Stimulated activated CD4-positive, alpha-beta T cell treated with anti-CD3 and anti-CD28 coated beads, Interleukin-2, amount 100 ng/mL, for 48 hours (primary cell): ENCODE measurements around the gene CRTC2.

ENCODE experiments used
- DNase-seq, 2 donors: peaks; one replicate each; pipeline ENCODE4 v3.0.0-alpha.2; 2020

The CRTC2 gene

DNA sequence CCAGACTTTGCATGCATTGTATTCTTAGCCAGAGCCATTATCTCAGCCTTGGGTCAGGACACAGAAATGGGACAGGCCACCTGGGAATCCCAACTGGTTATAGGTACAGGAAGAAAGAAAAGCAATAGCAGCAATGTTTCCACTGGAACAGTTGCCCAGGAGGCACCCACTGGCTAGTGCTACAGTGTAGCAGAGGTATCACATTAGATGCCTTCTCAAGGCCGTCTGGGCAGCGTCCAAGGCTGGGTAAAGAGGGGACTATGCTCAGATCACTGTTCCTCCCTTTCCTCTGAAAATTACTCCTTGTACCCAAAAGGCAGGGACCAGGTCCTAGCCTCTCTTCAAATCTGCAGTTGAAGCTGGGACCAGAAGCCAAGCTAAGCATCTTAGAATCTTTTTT, 11.9 kb upstream of the CRTC2 start:
- DNase-seq, result no peak

DNA sequence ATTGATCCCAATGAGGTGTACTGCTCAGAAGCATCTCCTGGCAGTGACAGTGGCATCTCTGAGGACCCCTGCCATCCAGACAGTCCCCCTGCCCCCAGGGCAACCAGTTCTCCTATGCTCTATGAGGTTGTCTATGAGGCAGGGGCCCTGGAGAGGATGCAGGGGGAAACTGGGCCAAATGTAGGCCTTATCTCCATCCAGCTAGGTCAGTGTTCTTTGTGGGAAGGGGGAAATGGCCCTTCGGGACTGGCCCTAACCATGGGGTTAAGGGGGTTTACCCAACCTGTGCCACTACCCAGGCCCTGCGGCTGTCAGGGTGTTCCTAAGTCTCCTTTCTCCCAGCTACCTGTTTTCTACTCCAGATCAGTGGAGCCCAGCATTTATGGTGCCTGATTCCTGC, 10.6 kb upstream of the CRTC2 start:
- no peak for DNase-seq

DNA sequence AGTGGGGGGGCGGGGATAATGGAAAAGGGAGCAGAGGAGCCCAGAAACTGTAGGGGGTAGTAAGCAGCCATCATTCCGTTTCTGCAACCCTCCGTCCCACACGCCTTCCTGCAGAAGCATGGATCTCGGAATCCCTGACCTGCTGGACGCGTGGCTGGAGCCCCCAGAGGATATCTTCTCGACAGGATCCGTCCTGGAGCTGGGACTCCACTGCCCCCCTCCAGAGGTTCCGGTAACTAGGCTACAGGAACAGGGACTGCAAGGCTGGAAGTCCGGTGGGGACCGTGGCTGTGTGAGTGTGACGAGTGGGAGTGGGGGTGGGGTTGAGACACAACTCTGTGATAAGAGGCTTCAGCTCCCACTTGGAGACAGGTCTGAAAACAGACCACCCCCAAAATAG, 10.0 kb upstream of the CRTC2 start:
- DNase-seq, result no peak

DNA sequence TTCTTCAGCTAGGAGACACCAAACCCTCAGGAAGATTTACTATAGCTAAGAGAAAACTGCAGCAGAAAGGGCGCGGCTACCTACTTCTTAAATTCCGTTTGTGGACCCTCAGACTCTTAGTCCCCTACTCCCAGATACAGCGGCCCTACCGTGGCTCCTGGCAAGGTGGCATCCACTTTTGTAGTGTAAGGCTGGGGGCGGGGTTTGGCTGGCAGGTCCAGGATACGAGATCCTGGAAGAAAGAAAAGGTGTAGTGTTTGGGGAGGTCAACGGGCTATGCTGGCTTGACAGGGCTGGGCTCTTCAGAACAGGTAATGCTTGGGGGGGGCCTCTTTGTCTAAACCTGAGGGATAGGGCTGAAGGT, 9.6 kb upstream of the CRTC2 start:
- DNase-seq, result no peak

DNA sequence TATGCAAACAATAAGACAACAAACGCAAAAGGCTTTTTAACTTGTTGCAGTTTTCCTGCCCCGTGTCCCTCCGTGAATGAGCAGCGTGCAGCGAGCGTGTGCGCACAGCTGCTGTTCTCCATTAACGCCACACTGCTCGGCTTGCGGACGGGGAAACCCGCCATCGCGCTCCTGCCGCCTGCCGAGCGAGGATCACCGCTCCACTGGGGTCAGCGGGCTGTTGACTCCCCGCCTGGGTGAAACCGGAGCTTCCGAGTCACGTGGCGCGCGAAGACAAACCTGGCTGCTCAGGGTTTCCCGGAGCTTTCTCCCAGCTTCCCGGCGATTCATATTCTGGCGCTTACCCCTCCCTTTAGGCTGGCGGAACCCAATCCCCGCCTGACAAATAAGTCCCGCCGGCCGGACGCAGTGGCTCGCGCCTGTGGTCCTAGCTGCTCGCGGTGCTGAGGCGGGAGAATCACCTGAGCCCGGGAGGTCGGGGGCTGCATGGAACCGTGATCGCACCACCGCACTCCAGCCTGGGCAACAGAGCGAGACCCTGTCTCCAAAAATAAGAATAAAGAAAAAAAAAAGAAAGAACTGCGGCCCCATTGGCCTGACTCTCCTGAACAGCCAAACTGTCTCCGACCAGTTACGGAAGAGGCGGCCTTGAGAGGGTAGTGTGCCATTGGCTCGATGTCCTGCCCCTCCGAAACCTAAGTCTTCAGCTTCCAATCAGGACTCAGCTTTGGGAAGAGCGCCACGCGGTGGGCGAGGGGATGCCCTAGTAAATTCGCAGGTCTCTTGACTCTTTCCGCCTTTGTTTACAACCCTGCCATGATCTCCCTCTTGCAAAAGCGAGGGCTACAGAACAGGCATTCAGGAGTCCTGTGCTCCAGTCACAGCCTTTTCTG, 8.9 kb upstream of the CRTC2 start, which contains the start of gene CREB3L4:
TSS of gene CREB3L4 (plus strand) at position 796 of the 893 bp plus-strand sequence. CDS start 624 bp downstream, outside the sequence.
- DNase-seq, result peak; percentile 67 to 71

DNA sequence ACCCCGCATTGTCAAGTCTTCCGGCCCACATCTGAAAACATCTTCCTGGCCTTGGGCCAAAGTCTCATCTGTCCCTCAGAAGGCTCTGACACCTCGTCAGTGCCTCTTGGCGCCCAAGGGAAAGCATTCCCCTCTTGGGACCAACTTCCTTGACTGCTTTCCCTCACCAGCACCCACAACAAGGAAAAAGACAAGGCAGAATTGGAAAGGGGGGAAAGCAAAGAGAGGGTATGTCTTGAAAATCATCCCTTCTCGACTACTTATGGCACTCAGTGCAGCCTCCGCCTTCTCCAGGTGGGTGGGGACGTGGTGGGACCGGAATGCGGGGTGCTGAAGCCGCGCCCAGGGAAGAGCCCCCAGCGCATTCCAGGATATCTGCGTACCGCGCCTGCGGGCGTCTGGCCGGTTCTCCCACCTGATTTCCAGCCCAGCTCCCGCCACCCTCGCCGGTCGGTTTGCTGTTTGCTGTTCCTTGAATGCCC, 5.5 kb upstream of the CRTC2 start:
- no peak for DNase-seq

DNA sequence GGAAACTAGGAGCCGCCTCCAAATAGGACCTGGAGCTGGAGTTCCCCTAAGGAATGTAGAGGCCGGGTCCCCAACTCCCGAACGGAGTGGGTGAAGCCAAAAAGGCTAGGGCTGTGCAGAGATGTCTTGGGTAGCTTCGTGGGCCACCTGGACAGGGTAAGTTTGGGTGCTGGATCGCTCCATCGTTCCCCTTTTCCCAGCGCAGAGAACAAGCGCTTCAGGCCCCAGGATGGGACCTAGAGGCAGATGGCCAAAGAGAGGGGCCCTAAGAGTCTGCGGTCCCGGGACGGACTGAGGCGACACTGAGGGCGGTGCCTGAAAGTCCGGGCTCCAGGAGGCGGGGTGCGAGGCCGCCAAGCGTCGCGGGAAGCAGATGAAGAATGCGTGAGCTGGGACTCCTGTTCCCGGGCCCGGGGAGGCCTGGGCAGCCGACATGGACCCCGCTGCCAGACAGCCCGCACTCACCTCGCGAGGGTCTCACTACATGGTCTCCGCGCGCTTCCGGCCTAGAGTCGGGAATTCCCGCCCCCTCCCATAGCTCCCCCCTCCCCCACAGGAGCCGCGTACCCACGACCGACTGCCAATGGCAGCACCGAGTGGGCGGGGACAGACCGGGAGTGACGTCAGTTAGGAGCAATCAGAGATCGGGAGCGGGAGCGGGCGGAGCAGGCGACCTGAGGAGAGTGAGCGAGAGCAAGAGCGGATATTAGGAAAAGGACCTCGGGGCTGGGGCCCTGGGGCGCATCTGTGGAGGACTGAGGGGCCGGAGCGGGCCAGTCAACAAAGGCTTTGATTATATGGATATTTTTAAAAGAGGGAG, 4.8 kb upstream of the CRTC2 start, which contains the start of gene SLC39A1:
TSS of gene SLC39A1 (minus strand) at position 508 of the 820 bp plus-strand sequence. CDS start 822 bp downstream, outside the sequence.
- peak; percentile 93 to 97 for DNase-seq

DNA sequence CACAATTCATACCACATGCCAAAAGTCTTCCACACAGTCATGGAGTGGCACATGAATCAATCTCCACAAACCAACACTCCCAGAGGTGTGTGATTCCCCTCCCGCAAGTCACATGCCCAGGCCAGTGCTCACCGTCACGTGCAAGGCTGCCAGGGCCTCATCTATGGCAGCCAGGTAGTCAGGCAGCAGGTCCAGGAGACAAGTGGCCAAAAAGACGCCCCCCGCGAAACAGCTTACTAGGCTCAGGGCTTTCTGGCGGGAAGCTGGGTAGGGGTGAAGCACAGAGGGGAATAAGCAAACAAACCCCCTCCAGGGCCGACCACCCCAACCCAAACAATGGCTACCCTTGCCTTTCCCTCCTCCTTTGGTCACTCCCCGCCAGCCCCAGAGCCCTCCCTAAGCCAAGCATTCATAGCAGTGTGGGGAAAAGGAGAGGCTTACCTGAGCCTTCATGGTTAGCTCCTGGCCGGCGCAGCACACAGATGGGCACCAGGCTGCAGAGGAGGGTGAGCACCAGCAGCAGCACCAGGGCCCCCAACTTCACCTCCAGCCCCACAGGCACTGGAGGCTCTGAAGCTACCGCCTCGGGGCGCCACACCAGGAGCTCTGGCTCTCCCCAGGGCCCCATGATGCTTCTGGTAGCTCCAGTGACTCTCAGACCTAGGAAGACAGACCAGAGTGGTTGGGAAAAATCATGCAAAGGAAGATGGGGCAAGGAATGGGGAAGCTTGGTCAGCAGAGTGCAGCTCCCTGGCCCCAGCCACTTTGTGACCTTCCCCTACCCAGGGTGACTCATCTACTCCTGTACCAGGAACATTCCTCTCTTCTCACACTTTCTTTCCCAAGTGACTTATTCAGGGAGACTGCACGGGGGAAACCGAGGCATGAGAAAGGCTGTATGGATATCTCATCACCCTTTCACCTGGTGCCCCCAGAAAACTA, 3.9 kb upstream of the CRTC2 start:
- no peak for DNase-seq

DNA sequence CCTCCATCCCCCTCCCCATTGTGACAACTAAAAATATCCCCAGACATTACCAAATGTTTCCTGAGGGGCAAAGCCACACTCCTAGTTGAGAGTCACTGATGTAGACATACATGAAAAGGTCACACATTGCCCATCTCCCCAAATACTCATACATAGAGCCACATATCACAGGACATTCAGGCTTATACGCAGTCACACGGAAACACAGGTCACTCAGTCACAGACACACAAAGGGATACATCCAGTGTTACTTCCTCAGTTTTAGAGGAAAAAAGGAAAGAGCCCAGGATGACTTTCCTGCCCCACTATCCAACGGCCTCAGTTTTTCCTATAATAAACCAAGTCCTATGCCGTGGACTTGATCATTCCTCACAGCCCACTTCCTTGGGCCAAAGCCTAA, 3.0 kb upstream of the CRTC2 start:
- DNase-seq, result no peak

DNA sequence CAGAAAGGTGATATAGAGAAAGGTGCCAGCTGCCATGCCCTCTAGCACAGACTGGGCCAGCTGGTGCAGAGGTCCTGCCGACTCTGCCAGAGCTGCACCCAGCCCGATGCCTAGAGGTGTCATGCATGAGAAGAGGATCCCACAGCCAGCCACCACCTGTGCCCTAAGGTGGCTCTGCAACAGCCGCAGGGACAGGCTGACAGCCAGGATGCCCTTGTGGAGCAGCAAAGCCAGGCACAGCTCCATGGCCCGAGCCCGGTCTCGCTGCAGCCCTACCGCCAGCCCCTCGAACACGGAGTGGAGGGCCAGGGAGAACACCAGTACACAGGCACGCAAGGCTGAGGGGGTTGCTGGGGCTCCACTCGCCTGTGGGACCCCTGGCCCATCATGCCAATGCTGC, 1.8 kb upstream of the CRTC2 start:
- no peak for DNase-seq

DNA sequence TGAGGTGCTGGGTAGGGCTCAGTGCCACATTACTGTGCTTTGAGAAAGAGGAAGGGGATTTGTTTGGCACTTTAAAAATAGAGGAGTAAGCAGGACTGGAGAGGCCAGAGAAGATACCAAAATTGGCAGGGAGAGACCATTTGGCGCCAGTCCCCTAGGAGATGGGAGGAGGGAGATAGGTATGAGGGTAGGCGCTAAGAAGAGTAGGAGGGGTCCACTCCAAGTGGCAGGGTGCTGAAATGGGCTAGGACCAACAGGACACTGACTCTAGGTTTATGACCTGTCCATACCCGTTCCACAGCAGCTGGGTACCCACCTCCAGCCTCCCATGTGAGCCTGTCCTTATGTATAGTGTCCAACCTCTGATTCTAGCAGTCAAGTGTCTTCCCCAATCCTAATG, 1.0 kb upstream of the CRTC2 start:
- no peak for DNase-seq

DNA sequence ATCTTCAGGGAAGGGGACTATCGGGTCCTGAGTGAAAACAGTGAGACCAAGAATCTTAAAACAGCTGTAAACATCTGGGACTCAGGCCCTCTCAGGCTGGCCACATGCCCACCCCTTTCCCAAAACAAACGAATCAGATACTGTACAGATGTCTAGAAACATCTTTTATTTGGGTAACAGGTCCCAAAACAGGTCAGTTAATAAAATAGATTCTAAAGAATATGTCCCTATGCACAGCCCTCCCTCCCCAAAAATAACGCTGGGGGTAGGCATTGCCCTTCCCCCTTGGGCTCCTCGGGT, 499 bp upstream of the CRTC2 start:
- no peak for DNase-seq

DNA sequence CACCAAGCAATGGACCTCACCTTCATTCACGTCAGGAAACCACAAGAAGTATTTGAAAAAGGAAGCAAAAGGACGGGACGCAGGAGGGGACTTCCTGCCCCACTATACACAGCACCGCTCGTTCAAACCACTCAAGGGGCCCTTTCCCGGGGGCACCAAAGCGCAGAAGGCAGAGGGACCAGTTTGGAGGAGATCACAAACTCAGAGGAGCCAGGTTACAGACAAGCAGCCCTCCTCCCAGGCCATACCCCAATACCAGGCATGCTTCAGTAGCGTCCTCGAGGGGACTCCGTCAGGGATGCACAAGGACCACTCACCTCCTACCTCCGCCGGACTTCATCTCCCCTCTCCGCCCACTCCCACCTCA, 685 bp downstream of the CRTC2 start:
- DNase-seq, result peak in 1 of 2 donors; percentile 29

DNA sequence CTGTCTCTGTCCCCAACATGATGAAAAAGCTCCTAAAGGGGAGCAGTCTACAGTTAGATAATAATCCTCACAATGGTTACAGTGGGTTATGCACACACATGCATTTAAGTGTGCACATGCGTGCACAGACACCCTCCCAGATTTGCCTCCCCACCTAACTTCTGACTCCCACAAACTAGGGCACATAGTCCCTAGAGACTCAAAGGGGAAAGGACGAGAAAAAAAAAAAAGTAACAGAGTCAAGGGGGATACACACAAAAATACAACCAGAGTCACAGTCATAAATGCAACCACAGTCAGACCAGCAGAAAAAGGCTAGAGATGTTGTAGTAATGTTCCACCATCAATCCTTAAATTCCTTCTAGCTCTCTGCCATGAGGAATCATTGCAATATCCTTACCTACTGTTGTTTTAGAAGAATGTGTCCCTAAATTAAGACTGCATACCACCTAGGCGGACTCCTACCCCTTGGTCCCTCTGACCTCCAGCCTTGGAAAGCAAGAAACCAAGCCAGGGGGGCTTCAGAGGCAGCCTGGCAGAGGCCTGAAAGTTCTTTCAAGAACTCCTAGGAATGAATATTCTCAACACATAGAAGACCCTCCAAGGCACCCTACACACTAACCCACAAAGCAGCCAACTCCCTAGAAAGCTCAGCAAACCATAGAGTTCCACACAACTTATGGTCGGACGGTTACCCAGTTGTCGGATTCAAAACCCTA, 1.3 kb downstream of the CRTC2 start:
- no peak for DNase-seq

DNA sequence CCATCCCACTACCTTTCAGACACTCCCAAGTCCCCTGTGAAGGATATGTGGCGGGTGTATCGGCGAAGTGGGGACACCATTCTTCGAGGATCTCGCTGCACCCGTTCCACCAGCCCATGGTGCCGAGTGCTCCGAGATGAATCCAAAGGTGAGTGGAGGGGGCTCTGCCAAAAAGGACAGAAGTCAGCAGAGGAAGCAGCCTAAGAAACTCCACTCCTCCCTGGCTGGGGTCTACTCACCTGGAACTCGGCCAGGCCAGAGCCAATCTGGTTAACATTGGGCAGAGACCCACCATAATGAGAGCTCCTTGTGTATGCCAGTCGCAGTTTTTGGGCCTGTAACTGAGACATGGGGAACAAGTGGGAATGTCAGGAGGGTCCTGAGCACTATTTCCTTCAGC, 3.6 kb downstream of the CRTC2 start:
- DNase-seq, result no peak

DNA sequence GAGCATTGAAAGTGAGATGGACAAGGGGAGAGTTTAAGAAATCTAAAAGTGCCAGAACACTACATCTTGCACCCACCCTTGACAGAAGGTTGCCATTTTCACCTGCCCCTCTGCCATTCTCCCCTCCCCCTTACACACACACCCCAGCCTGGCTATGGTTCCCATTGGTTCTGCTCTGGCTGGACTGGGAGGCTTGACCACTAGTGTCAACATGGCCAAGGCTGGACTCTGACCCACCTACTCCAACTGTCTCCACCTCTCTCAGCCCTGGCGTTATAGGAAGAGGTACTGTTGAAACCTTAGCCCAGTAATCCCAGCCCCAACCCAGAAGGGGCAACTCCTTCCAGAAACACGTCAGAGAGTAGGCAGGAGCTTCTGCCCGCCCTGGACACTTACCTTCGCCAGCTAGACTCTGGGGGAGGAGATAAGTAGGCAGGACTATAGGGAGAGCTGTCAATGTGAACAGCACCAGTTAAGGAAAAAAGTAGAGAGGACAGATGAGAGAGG, 4.5 kb downstream of the CRTC2 start:
- no peak for DNase-seq

DNA sequence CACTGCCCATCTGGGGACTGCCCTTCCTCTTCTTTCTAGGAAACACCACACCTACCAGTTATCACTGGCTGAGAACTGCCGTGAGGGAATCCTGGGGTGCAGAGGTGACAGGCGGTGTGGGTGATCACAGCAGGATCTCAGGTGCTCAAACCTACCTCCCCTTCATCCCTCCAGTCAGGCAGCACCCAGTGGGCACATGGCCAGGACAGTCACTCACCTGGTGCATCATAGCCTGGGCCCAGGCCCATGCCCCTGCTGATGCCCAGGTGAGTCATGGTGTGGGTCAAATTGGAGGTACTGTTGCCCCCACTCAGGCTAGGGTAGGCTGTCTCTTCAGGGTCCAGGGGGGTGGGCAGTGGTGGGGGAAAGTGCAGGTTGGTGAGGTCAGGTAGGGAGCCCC, 6.6 kb downstream of the CRTC2 start:
- DNase-seq, result no peak

DNA sequence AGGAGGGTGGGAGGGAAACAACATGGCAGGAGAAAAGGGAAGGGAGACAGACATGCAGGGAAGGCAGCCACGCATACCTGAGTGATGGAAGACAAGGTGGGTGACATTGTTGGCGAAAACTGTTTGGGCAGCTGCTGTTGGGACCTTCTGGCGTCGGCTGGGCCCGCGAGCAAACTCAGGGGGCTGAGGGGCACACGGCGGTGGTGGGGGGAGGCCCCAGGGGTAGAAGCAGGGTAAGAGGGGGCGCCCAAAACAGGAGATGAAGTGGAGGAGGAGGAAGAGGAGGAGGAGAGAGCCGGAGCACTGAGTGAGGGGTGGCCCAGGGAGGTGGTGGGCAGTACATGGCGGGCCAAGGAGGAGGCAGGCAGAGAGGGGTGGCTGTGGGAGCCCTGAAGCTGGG, 7.2 kb downstream of the CRTC2 start:
- no peak for DNase-seq

DNA sequence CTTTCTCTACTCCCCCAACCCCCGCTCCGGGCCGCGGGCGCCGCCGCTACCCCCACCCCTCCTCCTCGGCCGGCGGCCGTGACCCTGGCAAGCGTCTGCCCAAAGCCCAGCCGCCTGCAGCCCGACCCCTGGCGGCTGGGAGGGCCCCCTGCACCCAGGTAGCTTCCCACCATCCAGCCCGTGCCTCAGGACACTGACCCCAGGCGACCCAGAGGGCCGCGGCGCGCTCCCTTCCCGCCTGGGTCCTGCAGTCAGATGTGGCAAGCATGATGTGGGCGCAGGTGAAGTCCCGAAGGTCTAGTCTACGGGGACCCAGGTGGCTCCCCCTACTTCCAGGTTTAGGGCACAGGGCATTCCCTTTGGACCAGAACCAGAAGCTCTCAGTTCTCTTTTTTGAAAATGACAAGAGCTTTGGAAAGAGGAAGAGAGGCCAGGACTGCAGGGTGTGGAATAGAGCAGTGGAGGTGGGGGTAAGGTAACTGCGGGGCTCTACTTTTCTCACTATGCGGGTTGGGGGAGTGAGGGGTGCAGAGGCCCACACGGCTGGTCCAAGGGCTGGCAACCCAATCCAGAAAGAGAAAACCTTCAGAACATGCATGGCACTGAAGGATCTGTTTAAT, 11.7 kb downstream of the CRTC2 start, which contains the start of gene DENND4B:
TSS of gene DENND4B (minus strand) at position 97 of the 620 bp plus-strand sequence. CDS start 2,344 bp downstream, outside the sequence.
- peak; percentile 63 to 69 for DNase-seq

DNA sequence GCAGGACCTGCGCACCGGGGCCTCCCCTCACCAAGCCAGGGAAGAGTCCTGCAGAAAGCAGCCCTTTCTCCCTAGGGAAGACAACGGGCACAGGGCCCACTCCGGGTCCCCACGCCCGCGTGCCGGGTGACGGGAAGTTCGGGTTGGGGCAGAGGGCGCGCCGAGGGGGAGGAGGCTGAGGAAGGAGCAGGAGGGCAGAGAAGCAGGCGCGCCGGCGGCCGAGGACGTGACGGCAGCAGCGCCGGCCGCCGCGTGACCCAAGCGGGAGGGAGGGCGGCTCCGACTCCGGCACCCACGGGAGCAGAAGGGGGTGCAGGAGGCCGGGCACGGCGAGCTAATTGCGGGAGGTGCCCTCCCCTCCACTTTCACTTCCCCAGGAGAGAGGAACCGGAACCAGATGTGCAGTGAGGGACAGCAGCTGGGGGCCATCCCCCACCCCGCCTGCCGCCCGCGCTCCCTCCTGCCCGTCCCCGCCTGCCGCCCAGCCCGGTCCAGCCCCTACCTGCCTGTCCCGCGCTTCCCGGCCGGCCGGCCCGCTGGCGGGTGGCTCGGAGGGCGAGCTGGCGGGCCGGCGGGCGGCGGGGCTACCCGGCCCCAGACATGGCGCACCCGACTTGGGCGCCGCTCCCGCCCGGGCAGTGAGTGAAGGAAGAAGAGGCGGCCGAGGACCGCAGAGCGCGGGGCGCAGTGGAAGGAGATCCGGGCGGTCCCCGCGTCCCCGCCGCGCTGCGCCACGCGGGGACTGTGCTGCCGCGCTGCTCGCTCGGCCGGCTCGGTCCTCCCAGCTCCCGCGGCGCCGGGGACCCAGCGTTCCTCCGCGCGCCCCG, 12.4 kb downstream of the CRTC2 start:
- DNase-seq, result peak; percentile 56 to 62
